ENCODE results near the gene LYRM4.

The LYRM4 gene

GRCh38 chr6:5172041-5172653 lies 88.6 kb downstream of the LYRM4 start:
- DNase-seq, result peak; percentile 64

- DNase-seq, result no peak
Measured at GRCh38 chr6:5167501-5167900, 93.2 kb downstream of the LYRM4 start.

GRCh38 chr6:5164092-5164491 lies 96.7 kb downstream of the LYRM4 start:
- no peak for DNase-seq

GRCh38 chr6:5163247-5163646 lies 97.5 kb downstream of the LYRM4 start:
- no peak for DNase-seq

- peak; percentile 48 for DNase-seq
Measured at GRCh38 chr6:5162355-5162754, 98.4 kb downstream of the LYRM4 start.

GRCh38 chr6:5160206-5160605 lies 100.5 kb downstream of the LYRM4 start:
- DNase-seq, result no peak

- no peak for DNase-seq
Measured at GRCh38 chr6:5159162-5159561, 101.6 kb downstream of the LYRM4 start.

- DNase-seq, result no peak
Measured at GRCh38 chr6:5158180-5158579, 102.6 kb downstream of the LYRM4 start.

- no peak for DNase-seq
Measured at GRCh38 chr6:5157621-5158138, 103.1 kb downstream of the LYRM4 start.

- DNase-seq, result no peak
Measured at GRCh38 chr6:5156627-5157026, 104.1 kb downstream of the LYRM4 start.

GRCh38 chr6:5155906-5156305 lies 104.8 kb downstream of the LYRM4 start:
- DNase-seq, result no peak

- no peak for DNase-seq
Measured at GRCh38 chr6:5153186-5153585, 107.6 kb downstream of the LYRM4 start.

GRCh38 chr6:5152460-5152859 lies 108.3 kb downstream of the LYRM4 start:
- no peak for DNase-seq

- DNase-seq, result no peak
Measured at GRCh38 chr6:5151955-5152401, 108.8 kb downstream of the LYRM4 start.

GRCh38 chr6:5151360-5151954 lies 109.3 kb downstream of the LYRM4 start:
- DNase-seq, result no peak

- DNase-seq, result no peak
Measured at GRCh38 chr6:5150551-5151075, 110.1 kb downstream of the LYRM4 start.

GRCh38 chr6:5149891-5150290 lies 110.9 kb downstream of the LYRM4 start:
- no peak for DNase-seq

GRCh38 chr6:5149159-5149704 lies 111.5 kb downstream of the LYRM4 start:
- DNase-seq, result no peak

GRCh38 chr6:5146398-5146797 lies 114.4 kb downstream of the LYRM4 start:
- no peak for DNase-seq

- peak; percentile 83 for DNase-seq
Measured at GRCh38 chr6:5143634-5144311, 117.0 kb downstream of the LYRM4 start.

- DNase-seq, result no peak
Measured at GRCh38 chr6:5142915-5143314, 117.8 kb downstream of the LYRM4 start.

GRCh38 chr6:5142131-5142530 lies 118.6 kb downstream of the LYRM4 start:
- DNase-seq, result no peak

- DNase-seq, result no peak
Measured at GRCh38 chr6:5141046-5141445, 119.7 kb downstream of the LYRM4 start.

Data from NCI-H510A treated with DMSO at 0.1 percent for 48 hours (cell line).